Activated CD4-positive, alpha-beta T cell treated with anti-CD3 and anti-CD28 coated beads, Interleukin-2, amount 50 U/mL, for 16 hours (primary cell): ENCODE measurements around the gene ZNF93.
A peak's percentile ranks its signal among the peaks of the same experiment; 100 is the strongest.
"Not testable (repeated sequence)": the region's sequence is repeated elsewhere in the genome, so short reads cannot be mapped to it uniquely, and the experiment has no call there.

Experiments used
- DNase-seq: peaks from one replicate; pipeline ENCODE4 v3.0.0-alpha.2; 2020

Gene ZNF93

DNA sequence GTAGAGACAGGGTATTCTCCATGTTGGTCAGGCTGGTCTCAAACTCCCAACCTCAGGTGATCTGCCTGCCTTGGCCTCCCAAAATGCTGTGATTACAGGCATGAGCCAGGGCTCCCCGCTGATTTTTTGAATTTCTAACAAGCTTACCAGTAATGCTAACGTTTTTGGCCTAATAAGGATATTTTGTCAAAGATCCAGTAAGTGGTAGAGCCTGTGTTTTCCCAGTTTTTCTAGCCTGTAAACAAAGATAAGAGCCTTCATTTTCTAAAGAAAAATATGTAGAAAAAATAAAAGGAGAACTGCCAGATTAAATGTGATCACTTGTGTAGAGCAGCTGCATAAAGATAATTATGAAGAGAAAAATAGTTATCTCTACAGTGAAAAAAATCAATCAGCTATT is 37.7 kb downstream of the ZNF93 start:
- DNase-seq, result no peak

DNA sequence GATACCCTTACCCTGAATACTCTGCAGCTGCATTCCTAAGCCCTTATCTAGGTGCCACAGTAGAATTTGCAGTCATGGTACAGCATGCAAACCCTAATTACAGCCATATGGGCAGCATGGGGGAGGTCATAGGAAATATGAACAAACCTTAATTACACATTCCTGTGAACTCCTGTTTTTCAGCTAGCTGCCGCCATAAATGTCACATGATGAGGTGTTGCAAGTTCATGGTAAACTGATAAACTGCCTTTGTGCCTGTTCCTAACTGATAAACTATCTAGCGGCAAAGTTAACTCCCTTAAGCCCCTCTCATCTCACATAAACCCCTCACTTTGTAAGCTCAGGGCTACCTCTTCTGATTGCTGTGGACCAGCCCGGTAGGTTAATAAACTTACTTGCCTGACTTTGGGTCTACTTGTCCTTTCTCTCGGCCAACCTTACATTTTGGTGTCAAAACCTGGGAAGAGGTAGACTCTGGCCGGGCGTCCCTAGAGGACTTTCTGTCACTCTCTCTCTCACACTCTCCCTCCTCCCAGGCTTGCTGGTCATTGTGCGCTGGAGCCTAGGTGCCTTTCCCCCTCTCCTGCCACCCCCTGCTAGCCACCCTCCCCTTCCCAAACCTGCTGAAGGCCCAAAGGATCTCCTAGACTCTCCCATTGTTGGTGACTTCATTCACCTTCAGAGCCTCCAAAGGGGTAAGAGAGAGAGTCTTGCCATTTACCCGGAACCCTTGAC is 43.3 kb downstream of the ZNF93 start:
- no peak for DNase-seq

GRCh38 chr19:19944583-19944880 is 43.8 kb downstream of the ZNF93 start:
- DNase-seq, result no peak

- DNase-seq, result no peak
These were observed 45.5 kb downstream of the ZNF93 start for GRCh38 chr19:19946226-19946625.

GRCh38 chr19:19948800-19949199 is 48.1 kb downstream of the ZNF93 start:
- DNase-seq, result no peak

DNA sequence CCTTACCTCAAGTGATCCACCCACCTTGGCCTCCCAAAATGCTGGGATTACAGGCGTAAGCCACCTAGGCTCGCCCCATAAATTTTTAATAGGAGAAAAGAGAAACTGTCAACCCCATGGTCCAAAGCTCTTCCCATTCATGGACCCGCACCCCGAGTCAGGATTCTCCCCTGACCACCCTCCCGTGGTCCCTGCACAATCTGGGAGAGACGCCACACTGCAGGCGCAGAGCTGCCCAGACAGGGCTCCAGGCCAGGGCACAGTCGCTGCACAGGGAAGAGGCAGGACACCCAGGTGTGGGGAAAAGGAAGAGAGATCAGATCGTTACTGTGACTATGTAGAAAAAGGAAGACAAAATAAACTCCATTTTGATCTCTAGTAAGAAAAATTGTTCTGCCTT is 54.5 kb downstream of the ZNF93 start:
- DNase-seq, result no peak

DNA sequence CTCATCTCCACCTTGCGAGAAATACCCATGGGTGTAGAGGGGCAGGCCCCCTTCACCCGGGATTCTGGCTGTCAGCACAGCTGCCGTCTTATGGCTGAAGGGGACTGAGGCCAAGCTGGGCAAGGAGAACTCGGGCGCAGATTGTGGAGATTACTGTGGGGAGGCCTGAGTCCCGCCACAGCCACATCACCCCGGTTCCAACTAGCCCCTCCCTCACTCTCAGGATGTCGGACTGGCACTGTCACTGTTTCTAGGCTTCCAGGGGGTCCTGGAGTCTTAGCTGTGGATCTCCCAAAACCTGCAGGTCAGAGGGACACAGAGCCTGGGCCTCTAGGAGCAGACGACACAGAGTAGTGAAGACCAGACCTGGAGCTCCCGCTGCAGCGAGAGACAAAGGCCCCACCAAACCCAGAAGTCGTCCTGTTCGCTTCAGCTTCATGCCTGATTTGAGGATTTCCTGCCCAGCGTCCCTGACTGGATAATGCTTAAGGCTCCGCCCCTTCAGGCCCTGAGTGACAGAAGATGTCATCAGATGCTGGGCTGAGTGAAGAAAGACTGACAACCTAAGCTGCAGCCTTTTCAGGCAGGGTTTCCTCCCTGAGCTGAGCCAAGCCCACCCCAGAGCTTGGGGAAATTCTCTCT is 55.8 kb downstream of the ZNF93 start:
- DNase-seq, result no peak

DNA sequence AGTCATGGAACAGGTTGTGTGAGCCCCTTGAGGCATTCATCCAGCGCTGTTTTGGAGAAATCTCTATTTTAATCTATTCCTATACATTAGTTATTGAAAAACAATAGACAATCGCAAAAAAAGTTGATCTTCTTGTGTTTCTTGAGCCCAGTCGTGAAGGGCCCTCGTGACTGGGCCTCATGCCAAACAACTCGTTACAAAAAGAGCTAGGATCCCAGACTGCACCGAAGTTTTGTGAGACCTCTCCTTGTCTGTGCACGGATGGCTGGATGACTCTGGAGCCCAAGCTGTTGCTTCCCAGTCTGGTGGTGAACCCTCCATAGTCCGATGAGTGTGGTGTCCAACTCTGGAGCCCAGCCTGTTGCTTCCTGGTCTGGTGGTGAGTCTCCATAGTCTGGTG is 57.0 kb downstream of the ZNF93 start:
- DNase-seq, result not testable (repeated sequence)

DNA sequence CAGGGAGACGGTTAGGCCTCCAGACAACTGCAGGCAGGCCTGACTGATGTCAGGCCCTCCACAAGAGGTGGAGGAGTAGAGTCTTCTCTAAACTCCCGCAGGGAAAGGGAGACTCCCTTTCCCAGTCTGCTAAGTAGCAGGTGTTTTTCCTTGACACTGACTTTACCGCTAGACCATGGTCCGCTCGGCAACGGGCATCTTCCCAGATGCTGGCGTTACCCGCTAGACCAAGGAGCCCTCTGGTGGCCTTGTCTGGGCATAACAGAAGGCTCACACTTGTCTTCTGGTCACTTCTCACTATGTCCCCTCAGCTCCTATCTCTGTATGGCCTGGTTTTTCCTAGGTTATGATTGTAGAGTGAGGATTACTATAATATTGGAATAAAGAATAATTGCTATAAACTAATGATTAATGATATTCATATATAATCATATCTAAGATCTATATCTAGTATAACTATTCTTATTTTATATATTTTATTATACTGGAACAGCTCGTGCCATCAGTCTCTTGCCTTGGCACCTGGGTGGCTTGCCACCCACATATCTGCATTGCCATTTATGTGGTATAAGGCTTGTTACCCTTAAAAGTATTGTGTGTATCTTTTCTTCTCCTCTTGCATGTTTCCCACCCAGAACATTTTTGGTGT is 58.5 kb downstream of the ZNF93 start:
- peak; percentile 42 for DNase-seq

DNA sequence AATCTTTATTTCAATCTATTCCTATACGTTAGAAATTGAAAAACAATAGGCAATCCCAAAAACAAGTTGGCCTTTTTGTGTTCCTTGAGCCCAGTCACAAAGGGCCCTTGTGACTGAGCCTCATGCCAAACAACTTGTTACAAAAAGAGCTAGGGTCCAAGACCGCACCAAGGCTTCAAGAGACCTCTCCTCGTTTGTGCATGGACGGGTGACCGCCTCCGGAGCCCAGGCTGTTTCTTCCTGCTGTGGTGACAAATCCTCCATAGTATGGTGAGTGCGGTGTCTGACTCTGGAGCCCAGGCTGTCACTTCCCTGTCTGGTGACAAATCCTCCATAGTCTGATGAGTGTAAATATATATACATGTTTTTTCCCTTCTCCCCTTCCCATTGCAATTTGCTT is 63.7 kb downstream of the ZNF93 start:
- no peak for DNase-seq

DNA sequence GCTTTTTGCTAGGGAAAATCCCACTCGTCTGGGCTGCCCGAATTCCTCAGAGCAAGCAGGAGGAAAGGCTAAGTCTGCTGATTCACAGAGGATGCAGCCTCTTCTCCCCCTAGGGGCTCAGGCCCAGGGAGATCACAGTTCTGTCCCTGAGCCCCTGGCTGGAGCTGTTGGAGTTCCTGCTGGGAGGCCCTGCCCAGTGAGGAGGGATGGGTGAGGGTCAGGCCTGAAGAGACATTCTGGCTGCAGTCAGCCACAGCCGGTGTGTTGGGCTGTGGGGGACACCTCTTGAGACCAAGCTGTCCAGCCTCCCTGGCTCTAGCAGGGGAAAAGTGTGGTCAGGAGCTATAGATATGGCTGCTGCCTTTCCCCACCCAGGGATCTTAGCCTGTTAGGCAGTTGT is 65.4 kb downstream of the ZNF93 start:
- not testable (repeated sequence) for DNase-seq

DNA sequence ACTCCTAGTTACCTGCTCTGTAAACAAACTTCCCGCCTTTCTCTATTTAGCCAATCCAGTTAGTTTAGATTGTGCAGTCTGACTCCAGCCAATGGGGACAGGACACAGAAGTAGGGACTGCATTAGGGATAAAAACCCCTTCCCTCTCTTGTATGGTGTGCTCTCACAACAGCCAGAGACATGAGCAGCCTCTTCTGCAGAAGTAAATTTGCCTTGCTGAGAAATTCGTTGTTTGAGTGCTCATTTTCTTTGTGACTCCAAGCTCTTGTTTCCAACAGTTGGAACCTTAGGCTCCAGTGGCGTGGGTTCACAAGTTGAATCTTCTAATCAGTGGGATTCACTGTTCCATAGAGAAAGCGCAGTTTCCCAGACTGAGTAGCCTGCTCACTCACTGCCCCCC is 66.1 kb downstream of the ZNF93 start:
- no peak for DNase-seq
